Activated CD4-positive, alpha-beta T cell treated with anti-CD3 and anti-CD28 coated beads for 4 hours (primary cell): Measurements from ENCODE around the gene OVCH2.
"Not testable (repeated sequence)": the region's sequence is repeated elsewhere in the genome, so short reads cannot be mapped to it uniquely, and the experiment has no call there.

Experiments
- DNase-seq, 2 donors: peaks; one replicate each; pipeline ENCODE4 v3.0.0-alpha.2; 2020

OVCH2 gene

GRCh38 chr11:7706377-7706776 is at the start of gene OVCH2:
TSS of gene OVCH2 (minus strand) at chr11:7706477. CDS start at chr11:7706394, 83 bp downstream.
- no peak for DNase-seq

GRCh38 chr11:7749456-7749855 is 43.2 kb upstream of the OVCH2 start:
- DNase-seq, result no peak

GRCh38 chr11:7734767-7735166 is 28.5 kb upstream of the OVCH2 start:
- DNase-seq, result not testable (repeated sequence)

GRCh38 chr11:7714786-7715185 is 8.5 kb upstream of the OVCH2 start:
- no peak for DNase-seq

- DNase-seq, result no peak
Measured at GRCh38 chr11:7703740-7704139, 2.5 kb downstream of the OVCH2 start.

- no peak for DNase-seq
Measured at GRCh38 chr11:7696424-7696823, 9.9 kb downstream of the OVCH2 start.

GRCh38 chr11:7694235-7694634 is 12.0 kb downstream of the OVCH2 start:
- DNase-seq, result no peak

GRCh38 chr11:7692426-7692825 is 13.9 kb downstream of the OVCH2 start:
- no peak for DNase-seq

- DNase-seq, result no peak
Measured at GRCh38 chr11:7691759-7692350, 14.4 kb downstream of the OVCH2 start.

- no peak for DNase-seq
Measured at GRCh38 chr11:7690648-7691047, 15.6 kb downstream of the OVCH2 start.

GRCh38 chr11:7689239-7689638 is 17.0 kb downstream of the OVCH2 start:
- DNase-seq, result no peak

GRCh38 chr11:7688238-7688826 is 17.9 kb downstream of the OVCH2 start:
- DNase-seq, result peak in 1 of 2 donors; percentile 7

GRCh38 chr11:7687386-7687785 is 18.9 kb downstream of the OVCH2 start:
- no peak for DNase-seq

- DNase-seq, result no peak
Measured at GRCh38 chr11:7686761-7687160, 19.5 kb downstream of the OVCH2 start.

GRCh38 chr11:7683571-7683970 is 22.7 kb downstream of the OVCH2 start:
- DNase-seq, result no peak

- DNase-seq, result no peak
Measured at GRCh38 chr11:7677796-7678201, 28.5 kb downstream of the OVCH2 start.

- DNase-seq, result no peak
Measured at GRCh38 chr11:7677071-7677470, 29.2 kb downstream of the OVCH2 start.

- no peak for DNase-seq
Measured at GRCh38 chr11:7675631-7676030, 30.6 kb downstream of the OVCH2 start.

GRCh38 chr11:7673724-7674434 is 32.4 kb downstream of the OVCH2 start:
- DNase-seq, result no peak

- DNase-seq, result no peak
Measured at GRCh38 chr11:7672960-7673723, 33.1 kb downstream of the OVCH2 start, which contains the start of gene CYB5R2. TSS of gene CYB5R2 (minus strand) at chr11:7673500. CDS start at chr11:7672825, 675 bp downstream.

GRCh38 chr11:7672276-7672959 is 33.9 kb downstream of the OVCH2 start:
- DNase-seq, result no peak

- no peak for DNase-seq
Measured at GRCh38 chr11:7671347-7672215, 34.7 kb downstream of the OVCH2 start.
